ENCODE data around the gene PITPNM3. TPM values are rescaled to one million over a fixed set of nuclear protein-coding genes. Genes with fewer than 3 reads are reported as not detected.
"Not testable (repeated sequence)": the region's sequence is repeated elsewhere in the genome, so short reads cannot be mapped to it uniquely, and the experiment has no call there.

The PITPNM3 gene
- total RNA-seq, 2 experiments from 2014 or later: 0.53 to 0.63 TPM

- Mint-ChIP-seq H3K36me3 (ENCODE audit: low read depth) (peaks cover 68% of the 10 kb centered on the region), H3K4me3 (no peak overlapping the region), H3K27ac (no peak overlapping the region), H3K4me1 (peaks cover 2% of the 10 kb centered on the region), H3K27me3 (no peaks in the 10 kb centered on the region), H3K9me3 (peaks cover 2% of the 10 kb centered on the region)
- no peak for DNase-seq
- ChIA-PET POLR2A (interaction anchor here (1.1 kb wide), 1 partner anchor 19 kb away, joined by 3 read pairs; no protein-coding TSS in a partner anchor), CTCF (no interaction called here)
These were observed 31.8 kb upstream of the PITPNM3 start for GRCh38 chr17:6588165-6588564.

- Mint-ChIP-seq H3K4me3 (no peak overlapping the region), H3K9me3 (peaks cover 2% of the 10 kb centered on the region), H3K27ac (no peak overlapping the region), H3K36me3 (ENCODE audit: low read depth) (peaks cover 63% of the 10 kb centered on the region), H3K4me1 (peaks cover 2% of the 10 kb centered on the region), H3K27me3 (no peaks in the 10 kb centered on the region)
- no peak for DNase-seq
- POLR2A ChIA-PET: interaction anchor here (1.1 kb wide), 1 partner anchor 20 kb away, joined by 3 read pairs; no protein-coding TSS in a partner anchor
- CTCF ChIA-PET: no interaction called here
These were observed 31.0 kb upstream of the PITPNM3 start for GRCh38 chr17:6587310-6587709.

GRCh38 chr17:6583411-6583810 lies 27.1 kb upstream of the PITPNM3 start:
- Mint-ChIP-seq H3K27me3 (no peaks in the 10 kb centered on the region), H3K4me1 (no peaks in the 10 kb centered on the region), H3K27ac (no peak overlapping the region), H3K4me3 (no peak overlapping the region), H3K36me3 (ENCODE audit: low read depth) (peaks cover 40% of the 10 kb centered on the region), H3K9me3 (peaks cover 2% of the 10 kb centered on the region)
- CTCF ChIA-PET: no interaction called here
- DNase-seq: no peak
- POLR2A ChIA-PET: no interaction called here

- no peaks in the 10 kb centered on the region for H3K9me3 Mint-ChIP-seq
- peaks cover 4% of the 10 kb centered on the region for H3K4me1 Mint-ChIP-seq
- ChIA-PET POLR2A (no interaction called here), CTCF (no interaction called here)
- peaks cover 24% of the 10 kb centered on the region for H3K36me3 Mint-ChIP-seq (ENCODE audit: low read depth)
- no peak overlapping the region for H3K27ac Mint-ChIP-seq
- no peaks in the 10 kb centered on the region for H3K27me3 Mint-ChIP-seq
- no peak for DNase-seq
- H3K4me3 Mint-ChIP-seq: no peak overlapping the region
These were observed 24.3 kb upstream of the PITPNM3 start for GRCh38 chr17:6580625-6581024.

GRCh38 chr17:6578491-6578890 lies 22.1 kb upstream of the PITPNM3 start:
- Mint-ChIP-seq H3K27ac (no peak overlapping the region), H3K4me3 (no peak overlapping the region), H3K4me1 (peaks cover 13% of the 10 kb centered on the region), H3K36me3 (ENCODE audit: low read depth) (peaks cover 4% of the 10 kb centered on the region), H3K27me3 (no peaks in the 10 kb centered on the region), H3K9me3 (no peaks in the 10 kb centered on the region)
- no peak for DNase-seq
- ChIA-PET POLR2A (no interaction called here), CTCF (no interaction called here)

GRCh38 chr17:6577686-6578263 lies 21.4 kb upstream of the PITPNM3 start:
- Mint-ChIP-seq H3K4me3 (no peak overlapping the region), H3K4me1 (peaks cover 13% of the 10 kb centered on the region), H3K9me3 (no peaks in the 10 kb centered on the region), H3K36me3 (ENCODE audit: low read depth) (no peaks in the 10 kb centered on the region), H3K27ac (no peak overlapping the region), H3K27me3 (no peaks in the 10 kb centered on the region)
- ChIA-PET CTCF (no interaction called here), POLR2A (no interaction called here)
- DNase-seq: no peak

- DNase-seq: no peak
- Mint-ChIP-seq H3K4me1 (peaks cover 13% of the 10 kb centered on the region), H3K27ac (no peak overlapping the region), H3K27me3 (no peaks in the 10 kb centered on the region), H3K4me3 (no peak overlapping the region), H3K36me3 (ENCODE audit: low read depth) (no peaks in the 10 kb centered on the region), H3K9me3 (no peaks in the 10 kb centered on the region)
- POLR2A ChIA-PET: no interaction called here
- CTCF ChIA-PET: no interaction called here
These were observed 19.9 kb upstream of the PITPNM3 start for GRCh38 chr17:6576038-6576785.

GRCh38 chr17:6575596-6575988 lies 19.2 kb upstream of the PITPNM3 start:
- H3K4me3 Mint-ChIP-seq: no peak overlapping the region
- peaks cover 13% of the 10 kb centered on the region for H3K4me1 Mint-ChIP-seq
- no peaks in the 10 kb centered on the region for H3K9me3 Mint-ChIP-seq
- no peaks in the 10 kb centered on the region for H3K36me3 Mint-ChIP-seq (ENCODE audit: low read depth)
- H3K27me3 Mint-ChIP-seq: no peaks in the 10 kb centered on the region
- DNase-seq: no peak
- H3K27ac Mint-ChIP-seq: peak overlapping the region; percentile 1
- ChIA-PET CTCF (interaction anchor here (1.4 kb wide), 1 partner anchor 103 kb away, joined by 3 read pairs; no protein-coding TSS in a partner anchor), POLR2A (no interaction called here)

- POLR2A ChIA-PET: interaction anchor here (1.1 kb wide), 1 partner anchor 27 kb away, joined by 3 read pairs; no protein-coding TSS in a partner anchor
- peak; percentile 49 for DNase-seq
These were observed 18.6 kb upstream of the PITPNM3 start for GRCh38 chr17:6574687-6575595.

GRCh38 chr17:6573982-6574686 lies 17.8 kb upstream of the PITPNM3 start:
- POLR2A ChIA-PET: interaction anchor here (1.1 kb wide), 1 partner anchor 26 kb away, joined by 3 read pairs; no protein-coding TSS in a partner anchor
- H3K4me3 Mint-ChIP-seq: no peak overlapping the region
- CTCF ChIA-PET: interaction anchor here (1.4 kb wide), 1 partner anchor 102 kb away, joined by 3 read pairs; no protein-coding TSS in a partner anchor
- H3K27ac Mint-ChIP-seq: no peak overlapping the region
- no peaks in the 10 kb centered on the region for H3K36me3 Mint-ChIP-seq (ENCODE audit: low read depth)
- peaks cover 13% of the 10 kb centered on the region for H3K4me1 Mint-ChIP-seq
- H3K9me3 Mint-ChIP-seq: no peaks in the 10 kb centered on the region
- H3K27me3 Mint-ChIP-seq: no peaks in the 10 kb centered on the region
- DNase-seq: no peak

More at GRCh38 chr17:6574687-6575595, 18.6 kb upstream of the PITPNM3 start:
- Mint-ChIP-seq H3K9me3 (no peaks in the 10 kb centered on the region), H3K4me1 (peaks cover 13% of the 10 kb centered on the region), H3K36me3 (ENCODE audit: low read depth) (no peaks in the 10 kb centered on the region), H3K4me3 (no peak overlapping the region), H3K27me3 (no peaks in the 10 kb centered on the region), H3K27ac (peak overlapping the region; percentile 1)
- CTCF ChIA-PET: interaction anchor here (1.4 kb wide), 1 partner anchor 102 kb away, joined by 3 read pairs; no protein-coding TSS in a partner anchor

GRCh38 chr17:6573495-6573894 lies 17.1 kb upstream of the PITPNM3 start:
- DNase-seq; H3K9me3 Mint-ChIP-seq; H3K27ac Mint-ChIP-seq; CTCF ChIA-PET; H3K4me3 Mint-ChIP-seq; H3K27me3 Mint-ChIP-seq; H3K36me3 Mint-ChIP-seq (ENCODE audit: low read depth): not testable (repeated sequence)
- POLR2A ChIA-PET: interaction anchor here (1.1 kb wide), 1 partner anchor 25 kb away, joined by 3 read pairs; no protein-coding TSS in a partner anchor
- H3K4me1 Mint-ChIP-seq: peaks cover 13% of the 10 kb centered on the region

- CTCF ChIA-PET: no interaction called here
- no peaks in the 10 kb centered on the region for H3K9me3 Mint-ChIP-seq
These were observed 16.6 kb upstream of the PITPNM3 start for GRCh38 chr17:6572972-6573370.

More at GRCh38 chr17:6572972-6573370, 16.6 kb upstream of the PITPNM3 start:
- peaks cover 13% of the 10 kb centered on the region for H3K4me1 Mint-ChIP-seq
- POLR2A ChIA-PET: no interaction called here
- H3K4me3 Mint-ChIP-seq: no peak overlapping the region
- H3K27me3 Mint-ChIP-seq: no peaks in the 10 kb centered on the region
- DNase-seq: no peak
- no peak overlapping the region for H3K27ac Mint-ChIP-seq
- no peaks in the 10 kb centered on the region for H3K36me3 Mint-ChIP-seq (ENCODE audit: low read depth)
